Measurements from ENCODE around the gene NPAS2.

Gene NPAS2

GRCh38 chr2:100819370-100820272 is at the start of gene NPAS2:
NPAS2 (plus strand) TSS chr2:100820139; CDS start chr2:100904755, 84,616 bp downstream.
- DNase-seq, result no peak

GRCh38 chr2:100771125-100771524 is 48.8 kb upstream of the NPAS2 start:
- DNase-seq, result no peak

GRCh38 chr2:100773538-100773937 is 46.4 kb upstream of the NPAS2 start:
- DNase-seq, result no peak

GRCh38 chr2:100776445-100776844 is 43.5 kb upstream of the NPAS2 start:
- DNase-seq, result no peak

- no peak for DNase-seq
Observed at GRCh38 chr2:100778637-100779450, 41.1 kb upstream of the NPAS2 start.

GRCh38 chr2:100779908-100780202 is 40.1 kb upstream of the NPAS2 start:
- DNase-seq, result no peak

GRCh38 chr2:100780203-100781008 is 39.5 kb upstream of the NPAS2 start:
- DNase-seq, result no peak

GRCh38 chr2:100781009-100781325 is 39.0 kb upstream of the NPAS2 start:
- DNase-seq, result no peak

GRCh38 chr2:100781523-100782379 is 38.2 kb upstream of the NPAS2 start:
- no peak for DNase-seq

GRCh38 chr2:100782380-100782878 is 37.5 kb upstream of the NPAS2 start:
- no peak for DNase-seq

GRCh38 chr2:100783987-100784386 is 36.0 kb upstream of the NPAS2 start:
- DNase-seq, result no peak

- no peak for DNase-seq
Observed at GRCh38 chr2:100784681-100785080, 35.3 kb upstream of the NPAS2 start.

- DNase-seq, result no peak
Observed at GRCh38 chr2:100785626-100786296, 34.2 kb upstream of the NPAS2 start.

GRCh38 chr2:100786297-100786658 is 33.7 kb upstream of the NPAS2 start:
- no peak for DNase-seq

GRCh38 chr2:100786985-100787384 is 33.0 kb upstream of the NPAS2 start:
- no peak for DNase-seq

- no peak for DNase-seq
Observed at GRCh38 chr2:100789361-100789760, 30.6 kb upstream of the NPAS2 start.

- no peak for DNase-seq
Observed at GRCh38 chr2:100791294-100791935, 28.5 kb upstream of the NPAS2 start.

- DNase-seq, result no peak
Observed at GRCh38 chr2:100791936-100792308, 28.0 kb upstream of the NPAS2 start.

- no peak for DNase-seq
Observed at GRCh38 chr2:100793220-100793619, 26.7 kb upstream of the NPAS2 start.

- no peak for DNase-seq
Observed at GRCh38 chr2:100793982-100794381, 26.0 kb upstream of the NPAS2 start.

- DNase-seq, result no peak
Observed at GRCh38 chr2:100796499-100797100, 23.3 kb upstream of the NPAS2 start.
